ENCODE results near the gene VAMP2.

DNA sequence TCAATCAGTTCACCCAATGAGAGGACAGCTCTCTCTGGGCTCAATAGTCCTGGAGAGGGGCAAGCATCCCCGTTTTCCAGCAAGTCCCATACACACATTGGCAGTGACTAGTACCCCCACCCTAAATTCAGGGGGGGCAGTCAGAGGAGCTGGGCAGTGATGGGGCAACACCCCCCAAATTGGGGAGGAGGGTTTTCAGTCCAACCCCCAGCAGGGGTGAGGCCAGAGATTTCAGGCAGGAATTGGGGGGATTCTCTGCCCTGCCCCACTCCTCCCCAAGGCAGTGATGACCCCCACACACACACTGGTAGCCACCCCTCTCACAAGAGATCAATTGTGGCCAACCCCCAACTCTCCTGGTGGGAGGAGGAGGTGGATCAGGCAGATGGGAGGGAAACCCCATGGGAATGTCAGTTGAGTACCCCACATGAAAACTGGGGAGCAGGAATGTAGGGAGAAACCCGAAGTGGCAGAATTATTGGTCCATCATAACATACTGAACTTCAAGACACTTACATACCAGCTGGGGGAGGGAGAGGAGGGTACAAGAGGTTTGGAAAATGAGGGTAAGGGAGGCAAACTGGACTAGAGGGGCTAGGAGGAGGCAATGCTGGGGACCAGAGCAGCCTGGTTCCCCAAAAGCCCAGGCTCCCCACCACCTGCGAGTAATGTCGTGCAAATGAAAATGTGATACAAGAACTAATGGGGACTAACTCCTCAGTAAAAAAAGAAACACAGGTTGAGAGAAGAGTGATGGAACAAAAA is 3.1 kb downstream of the VAMP2 start:
- TF ChIP-seq, protein P1, sequence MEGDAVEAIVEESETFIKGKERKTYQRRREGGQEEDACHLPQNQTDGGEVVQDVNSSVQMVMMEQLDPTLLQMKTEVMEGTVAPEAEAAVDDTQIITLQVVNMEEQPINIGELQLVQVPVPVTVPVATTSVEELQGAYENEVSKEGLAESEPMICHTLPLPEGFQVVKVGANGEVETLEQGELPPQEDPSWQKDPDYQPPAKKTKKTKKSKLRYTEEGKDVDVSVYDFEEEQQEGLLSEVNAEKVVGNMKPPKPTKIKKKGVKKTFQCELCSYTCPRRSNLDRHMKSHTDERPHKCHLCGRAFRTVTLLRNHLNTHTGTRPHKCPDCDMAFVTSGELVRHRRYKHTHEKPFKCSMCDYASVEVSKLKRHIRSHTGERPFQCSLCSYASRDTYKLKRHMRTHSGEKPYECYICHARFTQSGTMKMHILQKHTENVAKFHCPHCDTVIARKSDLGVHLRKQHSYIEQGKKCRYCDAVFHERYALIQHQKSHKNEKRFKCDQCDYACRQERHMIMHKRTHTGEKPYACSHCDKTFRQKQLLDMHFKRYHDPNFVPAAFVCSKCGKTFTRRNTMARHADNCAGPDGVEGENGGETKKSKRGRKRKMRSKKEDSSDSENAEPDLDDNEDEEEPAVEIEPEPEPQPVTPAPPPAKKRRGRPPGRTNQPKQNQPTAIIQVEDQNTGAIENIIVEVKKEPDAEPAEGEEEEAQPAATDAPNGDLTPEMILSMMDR (IDR thresholded peaks at IDR 0.05; ENCODE audit: low read length) = no peak
- TF ChIP-seq EZH2 (IDR thresholded peaks at IDR 0.05; ENCODE audit: borderline replicate concordance, low read length) = no peak
